HG02885 (cell line): ENCODE data around the gene SYNJ1.

Experiments
- ATAC-seq: cut with Tn5 transposase; IDR thresholded peaks from one replicate; pipeline ENCODE4 v1.9.1; 2021; ENCODE audit warnings: mild to moderate bottlenecking; ENCODE audit not compliant: unreplicated experiment, poor library complexity

Gene SYNJ1

DNA sequence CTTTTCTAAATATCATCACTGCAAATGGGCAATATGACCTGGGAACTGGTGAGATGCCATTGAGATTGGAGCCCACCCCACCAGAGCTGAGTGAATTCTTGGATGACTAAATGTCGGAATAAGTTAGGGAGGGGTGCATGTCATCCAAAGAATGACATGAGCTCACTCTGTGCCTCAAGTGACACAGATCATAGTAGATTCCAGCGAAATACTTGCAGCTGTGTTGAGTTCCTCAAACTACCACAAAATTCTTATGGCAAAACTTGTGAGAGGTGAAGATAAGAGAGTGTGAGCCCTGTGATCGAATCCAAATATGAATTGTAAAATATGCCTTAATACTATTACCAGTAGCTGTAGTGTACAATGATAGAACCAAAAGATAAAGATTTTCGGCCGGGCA lies 140.2 kb downstream of the SYNJ1 start:
- ATAC-seq: no peak

DNA sequence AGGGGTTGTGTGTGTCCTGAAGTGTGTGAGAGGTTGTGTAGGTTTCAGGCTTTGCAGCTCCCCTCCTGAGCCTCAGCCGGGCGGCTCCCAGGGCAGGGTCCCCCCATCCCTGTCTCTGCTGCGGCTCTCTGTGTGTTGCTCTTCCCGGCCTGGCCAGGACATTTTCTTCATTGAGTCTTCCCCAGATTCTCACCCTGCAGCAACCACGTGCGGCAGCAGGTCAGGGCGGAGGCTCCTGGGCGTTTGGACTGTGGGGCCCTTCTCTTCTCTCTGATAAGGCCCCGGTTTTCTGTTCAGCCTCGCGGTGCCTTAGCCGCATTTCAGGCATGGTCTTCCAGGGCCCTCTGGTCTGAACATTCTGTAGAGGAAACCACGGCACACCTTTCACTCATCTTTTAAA lies 140.7 kb downstream of the SYNJ1 start:
- no peak for ATAC-seq

DNA sequence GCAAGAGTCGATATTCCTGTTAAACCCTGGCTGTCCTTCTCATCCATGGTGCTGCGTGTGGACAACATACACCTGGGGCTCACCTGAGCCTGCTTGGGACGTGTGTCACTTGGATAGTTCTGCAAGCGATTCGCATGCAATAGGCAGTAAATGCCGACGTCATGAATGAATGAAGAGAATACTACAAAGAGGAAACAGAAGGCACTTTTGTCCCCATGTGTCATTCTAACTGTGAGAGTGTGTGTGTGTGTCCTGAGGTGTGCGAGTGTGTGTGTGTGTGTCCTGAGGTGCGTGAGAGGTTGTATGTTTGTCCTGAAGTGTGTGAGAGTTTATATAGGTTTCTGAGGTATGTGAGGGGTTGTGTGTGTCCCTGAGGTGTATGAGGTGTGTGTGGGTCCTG lies 141.8 kb downstream of the SYNJ1 start:
- no peak for ATAC-seq

DNA sequence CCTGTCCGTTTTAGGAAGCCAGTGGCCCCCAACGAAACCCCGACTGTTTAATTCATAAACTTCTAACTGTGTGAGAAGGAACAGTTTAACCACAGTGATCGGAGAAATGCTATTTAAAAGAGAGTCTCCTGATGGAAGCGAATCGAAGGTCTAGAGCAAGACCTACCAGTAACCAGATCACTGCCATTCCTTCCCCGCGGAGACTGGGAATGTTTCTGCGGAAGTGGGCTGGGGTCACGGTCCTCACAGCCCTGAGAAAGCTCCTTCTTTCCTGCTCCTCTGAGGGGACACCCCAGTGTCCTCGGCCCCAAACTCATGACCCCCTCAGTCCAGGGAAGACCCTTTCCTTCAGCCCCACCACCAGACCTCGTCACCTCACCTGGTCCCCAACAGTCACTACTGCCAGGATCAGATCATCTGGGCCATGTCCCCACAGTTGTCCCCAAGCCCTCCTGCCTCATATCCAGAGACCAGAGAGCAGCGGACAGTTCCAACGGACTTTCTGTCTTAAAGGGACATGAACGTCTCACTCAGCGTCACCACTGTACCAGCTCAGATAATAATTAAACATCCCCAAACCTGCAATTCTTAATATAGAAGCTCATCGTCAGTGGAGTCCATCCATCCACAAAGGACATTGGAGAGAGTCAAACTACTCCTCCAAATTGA lies 142.6 kb downstream of the SYNJ1 start, which contains the start of gene TCP10L:
Gene TCP10L (minus strand): TSS at position 482 of the 669 bp plus-strand sequence. CDS start 1,219 bp downstream, outside the sequence.
- ATAC-seq: no peak

DNA sequence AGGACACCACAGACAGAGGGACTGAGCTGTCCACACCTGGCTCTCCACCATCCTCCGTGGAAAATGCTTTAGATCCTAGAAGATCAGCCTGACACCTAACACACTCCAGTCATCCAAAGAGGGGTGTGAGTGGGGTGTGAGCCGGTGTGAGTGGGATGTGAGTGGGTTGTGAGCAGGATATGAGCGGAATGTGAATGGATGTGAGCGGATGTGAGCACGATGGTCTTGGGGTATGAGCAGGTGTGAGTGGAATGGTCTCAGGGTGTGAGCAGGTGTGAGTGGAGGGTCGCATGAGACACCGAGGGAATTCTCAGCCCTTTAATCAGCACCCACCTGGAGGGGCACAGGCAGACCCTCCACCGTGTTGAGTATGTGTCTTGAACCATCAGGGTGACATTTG lies 143.3 kb downstream of the SYNJ1 start:
- no peak for ATAC-seq

DNA sequence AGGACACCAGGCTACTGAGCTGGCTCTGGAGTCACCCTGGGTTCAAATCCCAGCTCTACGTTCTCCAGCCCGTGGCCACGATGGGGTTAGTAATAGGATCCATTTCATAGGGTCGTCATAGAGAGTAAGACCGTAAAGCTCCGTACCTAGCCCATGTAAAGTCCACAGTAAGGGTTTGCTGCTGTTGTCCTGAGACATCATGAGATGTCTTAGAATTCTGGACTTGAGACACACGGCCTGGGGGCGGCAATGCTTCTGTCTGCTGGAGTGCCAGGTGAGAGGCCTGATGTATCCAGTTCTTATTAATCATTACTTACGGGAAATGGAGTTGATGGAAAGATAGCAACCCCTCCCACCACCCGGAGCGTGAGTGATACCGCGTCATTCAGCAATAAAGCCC lies 146.1 kb downstream of the SYNJ1 start:
- no peak for ATAC-seq

DNA sequence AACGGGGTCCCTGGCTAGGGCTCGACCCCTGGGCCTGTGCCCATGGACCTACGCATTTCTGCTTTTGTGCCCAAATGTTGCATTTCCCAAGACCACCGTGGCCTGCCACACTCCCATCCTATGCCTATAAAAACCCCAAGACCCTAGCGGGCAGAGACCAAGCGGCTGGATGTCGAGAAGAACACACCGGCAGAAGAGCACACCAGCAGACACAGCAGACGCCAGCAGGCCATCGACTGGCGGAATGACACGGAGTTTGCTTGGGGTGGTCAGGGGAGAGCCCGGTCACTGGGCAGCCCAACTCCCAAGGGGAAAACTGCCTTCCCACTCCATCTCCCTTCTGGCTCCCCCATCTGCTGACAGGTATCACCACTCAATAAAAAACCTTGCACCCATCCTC lies 146.9 kb downstream of the SYNJ1 start:
- ATAC-seq: no peak
